Skeletal muscle tissue (tissue), 4 donors: ENCODE data around the gene AFF2. TPM values are rescaled to one million over a fixed set of nuclear protein-coding genes. Genes with fewer than 3 reads are reported as not detected.

ENCODE experiments used
- H3K27ac ChIP-seq: one replicate; pipeline ENCODE4 v1.7.0; 2013; ENCODE audit warnings: mild to moderate bottlenecking, low read depth, low read length, inconsistent platforms
- H3K27me3 ChIP-seq, 3 donors: one replicate each; pipeline ENCODE4 v1.7.0; 2013; ENCODE audit warnings: low read length in 3 of 3; ENCODE audit not compliant: control insufficient read depth in 3 of 3, insufficient read depth in 3 of 3
- H3K36me3 ChIP-seq, 3 donors: one replicate each; pipeline ENCODE4 v1.7.0; 2013; ENCODE audit warnings: low read length in 3 of 3; ENCODE audit not compliant: control insufficient read depth in 3 of 3, insufficient read depth in 3 of 3
- H3K4me1 ChIP-seq, 3 donors: one replicate each; pipeline ENCODE4 v1.7.0; 2013; ENCODE audit warnings: low read length in 3 of 3, mild to moderate bottlenecking in 3 of 3; ENCODE audit not compliant: control insufficient read depth in 3 of 3, insufficient read depth in 3 of 3
- H3K4me3 ChIP-seq, 3 donors: one replicate each; pipeline ENCODE4 v1.7.0; 2013; ENCODE audit warnings: low read length in 3 of 3
- H3K9ac ChIP-seq, 3 donors: one replicate each; pipeline ENCODE4 v1.7.0; 2013; ENCODE audit warnings: low read length in 3 of 3, mild to moderate bottlenecking in 3 of 3, moderate library complexity in 2 of 3, low read depth in 1 of 3
- H3K9me3 ChIP-seq, 3 donors: one replicate each; pipeline ENCODE4 v1.7.0; 2013; ENCODE audit warnings: low read length in 3 of 3; ENCODE audit not compliant: control insufficient read depth in 3 of 3
- total RNA-seq: library from RNA; depleted of rRNA; stranded (reverse); fragments of >200 nt; gene quantifications from one replicate; pipeline ENCODE4 v1.2.3, GENCODE V29; 2014
- donor health status: Osteomylitis.

Gene AFF2
- total RNA-seq, 1 donor from 2014 or later = 2.6 TPM

DNA sequence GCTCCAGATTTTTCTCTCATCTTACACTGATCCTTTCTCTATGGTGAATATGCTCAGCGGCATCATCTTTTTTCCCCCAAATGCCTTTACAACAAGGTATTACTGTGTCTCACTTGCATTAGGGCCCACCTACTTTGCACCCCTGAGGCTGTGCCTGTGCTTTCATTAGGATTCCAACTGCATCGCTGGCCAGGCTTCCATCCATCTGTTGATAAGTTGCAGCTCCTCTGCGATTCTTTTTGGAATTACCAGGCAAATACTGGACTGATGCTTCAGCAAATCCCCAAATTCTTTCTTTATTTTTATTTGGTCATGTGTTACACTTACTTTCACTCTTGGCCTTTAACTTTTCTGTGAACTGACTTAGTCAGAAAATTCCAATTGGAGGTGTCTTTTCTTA is 77.3 kb downstream of the AFF2 start:
- Histone ChIP-seq H3K4me1 (no peaks in the 10 kb centered on the region), H3K4me3 (no peak overlapping the region), H3K27ac (no peak overlapping the region), H3K27me3 (no peaks in the 10 kb centered on the region), H3K36me3 (no peaks in the 10 kb centered on the region), H3K9me3 (no peaks in the 10 kb centered on the region), H3K9ac (no peak overlapping the region)

DNA sequence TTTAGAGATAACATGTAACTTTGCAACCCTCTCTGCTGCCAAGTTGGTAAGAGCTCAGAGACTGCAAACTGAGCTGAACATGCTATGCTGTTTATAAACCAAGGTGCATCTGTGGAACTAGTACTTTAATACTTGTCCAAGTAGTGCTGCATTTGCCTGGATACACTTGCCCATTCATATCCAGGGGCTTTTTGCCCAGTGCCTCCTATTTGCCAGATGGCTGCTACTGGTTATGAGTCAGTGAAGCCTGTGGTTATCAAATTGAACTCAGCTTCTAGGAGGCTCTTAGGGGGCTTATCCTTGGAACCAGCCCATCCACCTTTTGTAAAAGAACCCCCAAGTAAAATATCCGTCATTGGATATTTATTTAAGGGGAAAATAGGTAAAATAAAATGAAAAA is 79.6 kb downstream of the AFF2 start:
- no peak overlapping the region for H3K9ac ChIP-seq
- H3K36me3 ChIP-seq = no peaks in the 10 kb centered on the region
- no peak overlapping the region for H3K4me3 ChIP-seq
- H3K9me3 ChIP-seq = no peaks in the 10 kb centered on the region
- no peaks in the 10 kb centered on the region for H3K27me3 ChIP-seq
- H3K4me1 ChIP-seq = no peaks in the 10 kb centered on the region
- no peak overlapping the region for H3K27ac ChIP-seq

DNA sequence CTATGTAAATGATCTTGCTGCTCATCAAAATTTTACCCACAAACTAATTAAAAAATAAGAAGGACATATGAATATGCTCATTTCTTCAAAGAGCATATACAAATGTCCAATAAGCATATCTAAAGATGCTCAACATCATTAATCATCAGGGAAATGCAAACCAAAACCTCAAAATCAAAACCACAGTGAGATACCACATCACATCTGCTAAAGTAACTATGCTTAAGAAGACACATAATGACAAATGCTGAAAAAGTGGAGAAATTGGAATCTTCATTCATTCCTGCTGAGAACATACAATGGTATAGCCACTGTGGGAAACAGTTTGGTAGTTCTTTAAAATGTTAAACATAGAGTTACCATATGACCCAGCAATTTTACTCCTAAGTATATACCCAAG is 81.9 kb downstream of the AFF2 start:
- H3K27me3 ChIP-seq = no peaks in the 10 kb centered on the region
- H3K9me3 ChIP-seq = no peaks in the 10 kb centered on the region
- H3K4me3 ChIP-seq = no peak overlapping the region
- H3K4me1 ChIP-seq = no peaks in the 10 kb centered on the region
- H3K9ac ChIP-seq = no peak overlapping the region
- H3K27ac ChIP-seq = no peak overlapping the region
- H3K36me3 ChIP-seq = no peaks in the 10 kb centered on the region

DNA sequence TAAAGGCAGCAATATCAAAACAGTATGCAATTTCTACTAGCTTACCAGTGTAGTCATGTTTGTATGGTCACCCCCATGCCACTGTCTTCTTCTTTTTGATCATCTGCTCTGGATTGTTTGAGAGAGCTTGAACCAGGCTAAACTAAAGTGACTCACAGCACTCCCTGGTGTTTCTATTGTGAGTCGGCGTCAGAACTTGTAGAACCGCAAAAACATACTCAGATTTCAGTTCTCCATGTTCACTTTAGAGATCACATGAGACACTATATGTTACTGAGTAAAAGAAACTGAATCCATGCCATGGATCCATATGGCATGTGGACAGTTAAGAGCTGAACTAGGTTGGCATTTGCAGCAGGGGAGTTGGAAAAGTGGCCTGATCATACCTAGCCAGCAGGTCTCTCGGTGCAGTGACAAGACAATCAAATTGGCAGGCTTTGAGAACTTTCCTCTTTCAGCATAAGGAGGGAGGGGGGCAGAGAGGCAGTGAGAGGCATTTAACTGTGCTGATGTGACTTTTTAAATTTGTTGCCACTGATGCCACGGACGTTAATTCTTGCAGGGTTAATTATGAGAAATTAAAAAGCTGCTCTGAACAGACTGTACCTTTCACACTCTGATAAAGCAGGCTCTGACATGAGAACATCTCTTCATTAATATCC is 88.4 kb downstream of the AFF2 start:
- no peaks in the 10 kb centered on the region for H3K27me3 ChIP-seq
- H3K27ac ChIP-seq = no peak overlapping the region
- H3K4me3 ChIP-seq = no peak overlapping the region
- no peaks in the 10 kb centered on the region for H3K9me3 ChIP-seq
- H3K4me1 ChIP-seq = no peaks in the 10 kb centered on the region
- no peak overlapping the region for H3K9ac ChIP-seq
- no peaks in the 10 kb centered on the region for H3K36me3 ChIP-seq

DNA sequence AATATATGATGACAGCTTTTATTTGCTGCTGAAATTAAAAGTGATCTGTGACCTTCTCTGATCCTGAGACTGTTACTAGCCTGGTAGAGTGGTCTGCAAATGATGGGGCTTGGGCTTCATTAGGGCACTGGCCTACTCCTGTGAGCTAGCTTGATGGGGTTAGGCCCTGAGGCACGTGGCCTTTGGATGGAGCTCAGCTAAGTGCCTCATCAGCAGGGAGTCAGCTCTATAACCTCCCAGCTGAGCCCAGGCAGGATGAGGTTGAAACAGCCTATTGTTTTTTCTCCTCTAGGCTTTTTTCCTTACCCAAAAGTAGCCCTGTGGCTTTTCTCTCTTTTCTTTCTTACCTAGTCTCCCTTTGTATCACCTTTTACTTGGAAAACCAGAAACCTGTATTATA is 92.2 kb downstream of the AFF2 start:
- Histone ChIP-seq H3K9ac (no peak overlapping the region), H3K4me1 (no peaks in the 10 kb centered on the region)

DNA sequence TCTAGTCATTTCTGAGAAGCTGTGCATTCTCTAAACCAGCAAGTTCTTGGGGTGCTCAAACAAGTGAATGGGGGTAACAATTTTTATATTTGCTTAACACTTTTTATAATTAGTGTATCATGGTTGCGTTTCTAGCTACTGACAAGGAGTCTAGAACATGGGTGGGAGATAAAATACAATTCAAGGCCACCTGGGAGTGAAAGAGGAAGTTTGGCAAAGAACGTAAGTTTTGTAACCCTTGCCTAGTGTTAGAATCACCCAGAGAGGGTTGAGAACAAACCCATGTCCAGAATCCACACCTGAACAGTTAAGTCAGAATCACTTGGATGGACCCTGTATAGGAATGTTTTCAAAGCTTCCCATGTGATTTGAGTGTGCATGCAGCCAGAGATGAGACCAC is 92.7 kb downstream of the AFF2 start:
- Histone ChIP-seq H3K4me3 (no peak overlapping the region), H3K36me3 (no peaks in the 10 kb centered on the region)

More for the DNA sequence above, 92.2 kb downstream of the AFF2 start:
- Histone ChIP-seq H3K9me3 (no peaks in the 10 kb centered on the region), H3K36me3 (no peaks in the 10 kb centered on the region), H3K27ac (no peak overlapping the region), H3K4me3 (no peak overlapping the region), H3K27me3 (no peaks in the 10 kb centered on the region)

DNA sequence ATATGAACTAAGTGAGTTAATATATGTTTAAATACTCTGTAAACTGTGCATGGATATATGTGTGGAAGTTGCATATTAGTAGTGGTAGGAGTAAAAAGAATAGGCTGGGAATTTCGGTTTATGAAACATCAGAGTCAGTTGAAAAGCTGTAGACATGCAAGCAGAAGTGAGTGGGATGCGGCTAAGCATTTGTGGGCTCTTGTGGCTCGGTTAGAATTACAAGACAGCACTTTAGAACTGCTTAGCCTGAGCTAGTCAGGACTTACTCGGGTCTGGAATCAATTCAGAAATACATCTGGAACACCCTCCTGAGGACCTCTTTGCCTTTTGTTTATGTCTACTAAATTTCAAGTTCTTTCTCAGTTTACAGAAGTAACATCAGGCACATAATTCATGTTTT is 93.6 kb downstream of the AFF2 start:
- no peaks in the 10 kb centered on the region for H3K36me3 ChIP-seq

More for the DNA sequence above, 92.7 kb downstream of the AFF2 start:
- Histone ChIP-seq H3K9me3 (no peaks in the 10 kb centered on the region), H3K4me1 (no peaks in the 10 kb centered on the region), H3K27ac (no peak overlapping the region), H3K27me3 (no peaks in the 10 kb centered on the region), H3K9ac (no peak overlapping the region)

DNA sequence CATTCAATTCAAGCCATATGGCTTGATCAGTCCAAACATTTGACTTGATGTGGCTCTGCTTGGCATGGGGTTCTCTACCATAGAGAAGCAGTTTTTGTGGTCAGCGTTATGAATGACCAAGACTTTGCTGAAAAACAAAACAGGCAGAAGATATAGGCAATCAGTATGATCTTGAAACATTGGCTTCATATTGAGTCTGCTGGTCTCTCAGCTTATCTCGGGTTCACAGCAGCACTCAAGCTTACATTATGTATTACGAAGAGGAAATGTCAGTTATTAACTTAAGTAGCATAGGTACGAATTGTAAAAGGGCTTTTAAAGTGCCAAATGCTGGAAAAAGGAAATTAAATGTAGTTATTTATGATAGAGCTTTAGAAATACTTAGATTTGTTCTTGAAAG is 99.0 kb downstream of the AFF2 start:
- H3K9ac ChIP-seq = no peak overlapping the region
- no peaks in the 10 kb centered on the region for H3K36me3 ChIP-seq
- no peak overlapping the region for H3K27ac ChIP-seq
- H3K4me3 ChIP-seq = no peak overlapping the region
- H3K27me3 ChIP-seq = no peaks in the 10 kb centered on the region
- H3K9me3 ChIP-seq = no peaks in the 10 kb centered on the region
- no peaks in the 10 kb centered on the region for H3K4me1 ChIP-seq

More for the DNA sequence above, 93.6 kb downstream of the AFF2 start:
- H3K9me3 ChIP-seq = no peaks in the 10 kb centered on the region
- no peak overlapping the region for H3K9ac ChIP-seq
- H3K4me1 ChIP-seq = no peaks in the 10 kb centered on the region
- no peak overlapping the region for H3K4me3 ChIP-seq
- no peak overlapping the region for H3K27ac ChIP-seq
- no peaks in the 10 kb centered on the region for H3K27me3 ChIP-seq

DNA sequence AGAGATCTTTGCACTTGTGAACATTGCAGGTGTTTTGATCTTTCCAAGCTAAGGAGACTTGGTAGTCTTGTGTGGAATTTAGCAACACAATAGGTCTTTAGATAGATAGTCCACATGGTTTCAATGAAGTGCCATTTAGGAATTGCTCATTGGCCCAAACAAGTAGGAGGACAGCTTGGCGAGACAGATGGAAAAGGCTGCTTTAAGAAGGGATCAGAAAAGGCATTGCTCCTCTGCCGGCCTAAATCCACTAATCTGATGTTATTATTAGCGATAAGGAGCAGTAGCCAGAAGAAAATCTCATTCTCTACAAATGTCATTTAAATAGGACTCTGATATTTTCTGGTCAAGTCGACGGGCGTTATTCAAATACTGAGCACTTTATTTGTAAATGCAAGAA is 99.7 kb downstream of the AFF2 start:
- H3K9me3 ChIP-seq = no peaks in the 10 kb centered on the region
- no peaks in the 10 kb centered on the region for H3K4me1 ChIP-seq
- H3K36me3 ChIP-seq = no peaks in the 10 kb centered on the region
- no peak overlapping the region for H3K27ac ChIP-seq
- no peak overlapping the region for H3K9ac ChIP-seq
- H3K27me3 ChIP-seq = no peaks in the 10 kb centered on the region
- no peak overlapping the region for H3K4me3 ChIP-seq

DNA sequence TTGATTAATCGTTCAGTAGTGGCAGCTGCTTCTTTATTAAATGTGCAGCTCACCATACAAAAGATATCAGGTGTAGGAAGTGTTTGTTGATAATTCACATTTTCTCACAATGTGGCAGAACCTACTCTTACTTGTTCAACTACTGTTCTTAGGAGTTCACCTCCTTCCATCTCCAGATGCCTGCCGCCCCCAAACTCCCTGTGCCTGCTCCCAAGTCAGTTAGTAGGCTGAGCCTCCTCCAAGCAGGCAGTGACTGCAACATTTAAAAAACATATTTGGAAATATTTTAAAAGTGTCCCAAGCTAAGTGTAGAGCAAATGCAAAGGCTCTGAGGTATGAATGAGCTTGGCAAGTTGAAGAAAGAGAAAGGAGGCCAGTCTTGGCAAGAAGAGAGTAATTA is 100.2 kb downstream of the AFF2 start:
- Histone ChIP-seq H3K4me1 (no peaks in the 10 kb centered on the region), H3K27me3 (no peaks in the 10 kb centered on the region), H3K9ac (no peak overlapping the region), H3K9me3 (no peaks in the 10 kb centered on the region), H3K36me3 (no peaks in the 10 kb centered on the region), H3K27ac (no peak overlapping the region), H3K4me3 (no peak overlapping the region)
